Measurements from ENCODE around the gene TRPM6. TPM values are rescaled to one million over a fixed set of nuclear protein-coding genes. Genes with fewer than 3 reads are reported as not detected.

TRPM6 gene
- total RNA-seq, 3 donors from 2014 or later, result 0.80 to 1.3 (median 1.2) TPM

DNA sequence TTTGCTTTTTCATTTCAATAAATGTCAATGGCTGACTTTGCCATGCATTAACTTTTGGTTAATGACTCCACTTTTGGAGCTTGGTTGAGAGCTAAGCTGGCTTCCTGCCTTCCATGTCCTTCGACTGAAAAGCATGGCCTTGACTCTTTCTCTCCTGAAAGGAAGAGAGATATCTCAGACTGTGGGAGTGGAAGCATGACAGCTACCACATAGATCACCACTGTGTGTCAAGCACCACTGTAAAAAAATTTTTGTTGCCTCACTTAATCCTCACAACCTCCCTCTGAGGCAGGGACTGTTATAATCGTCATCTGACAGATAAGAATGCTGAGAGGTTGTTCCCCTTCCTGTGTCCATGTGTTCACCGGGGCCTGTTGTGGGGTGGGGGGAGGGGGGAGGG is 205.8 kb downstream of the TRPM6 start:
- Histone ChIP-seq H3K4me3 (no peak overlapping the region), H3K27ac (no peak overlapping the region), H3K9me3 (no peaks in the 10 kb centered on the region), H3K4me1 (no peaks in the 10 kb centered on the region), H3K36me3 (no peaks in the 10 kb centered on the region), H3K27me3 (no peaks in the 10 kb centered on the region)
- TF ChIP-seq, protein P1, sequence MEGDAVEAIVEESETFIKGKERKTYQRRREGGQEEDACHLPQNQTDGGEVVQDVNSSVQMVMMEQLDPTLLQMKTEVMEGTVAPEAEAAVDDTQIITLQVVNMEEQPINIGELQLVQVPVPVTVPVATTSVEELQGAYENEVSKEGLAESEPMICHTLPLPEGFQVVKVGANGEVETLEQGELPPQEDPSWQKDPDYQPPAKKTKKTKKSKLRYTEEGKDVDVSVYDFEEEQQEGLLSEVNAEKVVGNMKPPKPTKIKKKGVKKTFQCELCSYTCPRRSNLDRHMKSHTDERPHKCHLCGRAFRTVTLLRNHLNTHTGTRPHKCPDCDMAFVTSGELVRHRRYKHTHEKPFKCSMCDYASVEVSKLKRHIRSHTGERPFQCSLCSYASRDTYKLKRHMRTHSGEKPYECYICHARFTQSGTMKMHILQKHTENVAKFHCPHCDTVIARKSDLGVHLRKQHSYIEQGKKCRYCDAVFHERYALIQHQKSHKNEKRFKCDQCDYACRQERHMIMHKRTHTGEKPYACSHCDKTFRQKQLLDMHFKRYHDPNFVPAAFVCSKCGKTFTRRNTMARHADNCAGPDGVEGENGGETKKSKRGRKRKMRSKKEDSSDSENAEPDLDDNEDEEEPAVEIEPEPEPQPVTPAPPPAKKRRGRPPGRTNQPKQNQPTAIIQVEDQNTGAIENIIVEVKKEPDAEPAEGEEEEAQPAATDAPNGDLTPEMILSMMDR (IDR thresholded peaks at IDR 0.05), result no peak
- TF ChIP-seq POLR2A (IDR thresholded peaks at IDR 0.05) (no peak), POLR2AphosphoS5 (IDR thresholded peaks at IDR 0.05) (no peak)
- intact Hi-C loops (cut with DNase I; ENCODE audit: low total_unique reads), result no loop called here
- no peak for DNase-seq (ENCODE audit: low spot score in 2 of 2)

DNA sequence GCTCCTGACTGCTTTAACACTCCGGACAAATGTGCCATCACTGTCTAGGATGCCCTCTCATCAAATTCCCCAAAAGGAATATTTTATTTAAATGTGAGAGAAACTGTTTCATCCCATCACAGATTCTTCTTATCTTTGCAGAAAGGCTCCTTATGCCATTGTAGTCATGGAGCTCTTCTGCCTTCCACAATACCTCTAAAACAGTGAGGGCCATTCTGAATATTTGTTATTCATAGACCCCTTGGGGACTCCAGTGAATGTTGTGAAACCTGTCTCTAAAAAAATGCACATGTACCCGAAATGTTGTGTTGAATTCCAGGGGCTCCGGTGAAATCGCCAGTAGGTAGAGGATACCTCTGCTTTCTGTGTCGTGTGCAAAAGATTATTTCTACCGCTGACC is 213.6 kb downstream of the TRPM6 start:
- H3K27me3 ChIP-seq, result no peaks in the 10 kb centered on the region
- H3K4me1 ChIP-seq, result no peaks in the 10 kb centered on the region
- no peak overlapping the region for H3K4me3 ChIP-seq
- TF ChIP-seq, protein P1 (IDR thresholded peaks at IDR 0.05), result no peak
- TF ChIP-seq POLR2A (IDR thresholded peaks at IDR 0.05) (no peak), POLR2AphosphoS5 (IDR thresholded peaks at IDR 0.05) (no peak)
- DNase-seq (ENCODE audit: low spot score in 2 of 2), result no peak
- H3K27ac ChIP-seq, result no peak overlapping the region
- H3K9me3 ChIP-seq, result no peaks in the 10 kb centered on the region
- intact Hi-C loops (cut with DNase I; ENCODE audit: low total_unique reads), result no loop called here
- H3K36me3 ChIP-seq, result no peaks in the 10 kb centered on the region

Other genes with a start within 250 kb of the TRPM6 start
- 1 to 10 TPM; 2.4 to 4.6 (median 4.2) TPM for gene C9orf40, start 65.0 kb upstream of the TRPM6 start, total RNA-seq
- 10 to 100 TPM; 12.3 to 31.8 (median 29.9) TPM for gene CARNMT1, start 140.4 kb upstream of the TRPM6 start, total RNA-seq
- 10 to 100 TPM; 21.8 to 27.9 (median 27.7) TPM for gene NMRK1, start 200.2 kb upstream of the TRPM6 start, total RNA-seq
- gene OSTF1, start 200.6 kb upstream of the TRPM6 start, total RNA-seq, result 10 to 100 TPM; 26.9 to 38.9 (median 36.4) TPM

All from breast epithelium (tissue), 4 donors.